HL-60 (cell line): ENCODE data around the gene BMP2K.
A peak's percentile ranks its signal among the peaks of the same experiment; 100 is the strongest.

Experiments used
- DNase-seq, 2 experiments: peaks; one replicate each; pipeline ENCODE4 v3.0.0-alpha.2; 2010 to 2020; ENCODE audit warnings: low read depth in 1 of 2, low spot score in 1 of 2
- H3K27ac ChIP-seq: fragments of 250-450 bp; sonication (Bioruptor Pico); replicated peaks from 2 replicates; pipeline ENCODE4 v1.5.1; 2020; ENCODE audit warnings: mild to moderate bottlenecking, moderate library complexity
- H3K27me3 ChIP-seq: fragments of 250-450 bp; sonication (Bioruptor Pico); 2 replicates; pipeline ENCODE4 v1.5.1; 2021; ENCODE audit warnings: mild to moderate bottlenecking, moderate library complexity; ENCODE audit not compliant: insufficient read depth, poor library complexity, severe bottlenecking
- H3K4me3 ChIP-seq: replicated peaks from 2 replicates; pipeline ENCODE4 v1.5.1; 2011; ENCODE audit warnings: mild to moderate bottlenecking, control low read depth, low read length; ENCODE audit not compliant: insufficient read depth
- GABPA ChIP-seq: IDR thresholded peaks from 2 replicates; pipeline ENCODE4 v1.6.1; 2012; ENCODE audit warnings: low read depth
- POLR2AphosphoS5 ChIP-seq: IDR thresholded peaks from 2 replicates; pipeline ENCODE4 v1.6.1; 2012; ENCODE audit warnings: low read depth
- SPI1 ChIP-seq: IDR thresholded peaks from 2 replicates; pipeline ENCODE4 v1.6.1; 2012; ENCODE audit warnings: low read depth, mild to moderate bottlenecking, borderline replicate concordance
- TF ChIP-seq, protein P1 (sequence below): IDR thresholded peaks from one replicate; pipeline ENCODE4 v1.5.1; 2011; ENCODE audit warnings: low read length, control low read depth, inconsistent platforms; ENCODE audit not compliant: insufficient read depth
- TF ChIP-seq, protein P2 (sequence below): IDR thresholded peaks from 2 replicates; pipeline ENCODE4 v1.6.1; 2012; ENCODE audit warnings: low read depth; ENCODE audit not compliant: insufficient replicate concordance

The BMP2K gene

DNA sequence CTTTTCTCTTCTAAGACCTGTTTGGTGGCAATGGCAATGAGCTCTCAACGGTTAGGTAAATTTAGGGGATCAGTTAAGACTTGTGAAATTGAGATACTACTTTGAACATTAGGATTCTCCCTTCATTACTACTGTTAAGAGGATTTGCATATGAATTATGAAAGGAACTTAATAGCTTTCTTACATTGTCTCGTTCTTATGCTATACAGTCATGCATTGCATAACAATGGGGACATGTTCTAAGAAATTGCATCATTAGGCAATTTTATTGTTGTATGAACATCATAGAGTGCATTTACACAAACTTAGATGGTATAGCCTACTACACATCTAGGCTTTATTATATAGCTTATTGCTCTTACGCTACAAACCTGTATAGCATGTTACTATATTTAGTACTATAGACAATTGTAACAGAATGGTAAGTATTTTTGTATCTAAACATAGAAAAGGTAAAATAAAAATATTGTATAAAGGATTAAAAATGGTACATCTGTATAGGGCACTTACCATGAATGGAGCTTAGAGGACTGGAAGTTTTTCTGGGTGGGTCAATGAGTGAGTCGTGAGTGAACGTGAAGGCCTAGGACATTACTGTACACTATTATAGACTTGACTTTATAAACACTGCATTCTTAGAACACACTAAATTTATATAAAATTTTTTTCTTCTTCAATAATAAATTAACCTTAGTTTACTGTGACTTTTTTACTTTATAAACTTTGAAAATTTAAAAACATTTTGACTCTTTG lies 100.6 kb downstream of the BMP2K start:
- DNase-seq = peak in 1 of 2 experiments; percentile 48
- H3K27ac ChIP-seq = no peak overlapping the region
- H3K27me3 ChIP-seq = no peaks in the 10 kb centered on the region
- TF ChIP-seq, protein P1, sequence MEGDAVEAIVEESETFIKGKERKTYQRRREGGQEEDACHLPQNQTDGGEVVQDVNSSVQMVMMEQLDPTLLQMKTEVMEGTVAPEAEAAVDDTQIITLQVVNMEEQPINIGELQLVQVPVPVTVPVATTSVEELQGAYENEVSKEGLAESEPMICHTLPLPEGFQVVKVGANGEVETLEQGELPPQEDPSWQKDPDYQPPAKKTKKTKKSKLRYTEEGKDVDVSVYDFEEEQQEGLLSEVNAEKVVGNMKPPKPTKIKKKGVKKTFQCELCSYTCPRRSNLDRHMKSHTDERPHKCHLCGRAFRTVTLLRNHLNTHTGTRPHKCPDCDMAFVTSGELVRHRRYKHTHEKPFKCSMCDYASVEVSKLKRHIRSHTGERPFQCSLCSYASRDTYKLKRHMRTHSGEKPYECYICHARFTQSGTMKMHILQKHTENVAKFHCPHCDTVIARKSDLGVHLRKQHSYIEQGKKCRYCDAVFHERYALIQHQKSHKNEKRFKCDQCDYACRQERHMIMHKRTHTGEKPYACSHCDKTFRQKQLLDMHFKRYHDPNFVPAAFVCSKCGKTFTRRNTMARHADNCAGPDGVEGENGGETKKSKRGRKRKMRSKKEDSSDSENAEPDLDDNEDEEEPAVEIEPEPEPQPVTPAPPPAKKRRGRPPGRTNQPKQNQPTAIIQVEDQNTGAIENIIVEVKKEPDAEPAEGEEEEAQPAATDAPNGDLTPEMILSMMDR = no peak
- H3K4me3 ChIP-seq = no peak overlapping the region

DNA sequence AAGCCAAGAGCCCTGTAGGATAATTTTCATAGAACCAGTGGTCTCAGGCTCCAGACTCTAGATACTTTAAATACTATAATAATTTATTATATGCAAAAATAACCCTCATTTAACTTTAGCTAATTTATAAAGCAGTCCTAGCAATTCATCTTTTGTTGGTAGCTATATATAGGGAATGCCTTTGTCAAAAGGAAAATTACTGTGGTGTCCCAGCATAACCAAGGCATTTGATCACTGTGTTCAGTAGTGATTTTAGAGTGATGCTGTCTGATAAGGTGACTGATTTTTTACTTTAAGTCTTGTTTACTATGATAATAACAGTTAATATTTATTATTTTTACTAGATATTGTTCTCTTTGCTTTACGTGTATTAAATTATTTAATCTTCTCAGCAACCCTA lies 101.9 kb downstream of the BMP2K start:
- H3K27me3 ChIP-seq = no peaks in the 10 kb centered on the region
- no peak overlapping the region for H3K27ac ChIP-seq
- TF ChIP-seq, protein P2, sequence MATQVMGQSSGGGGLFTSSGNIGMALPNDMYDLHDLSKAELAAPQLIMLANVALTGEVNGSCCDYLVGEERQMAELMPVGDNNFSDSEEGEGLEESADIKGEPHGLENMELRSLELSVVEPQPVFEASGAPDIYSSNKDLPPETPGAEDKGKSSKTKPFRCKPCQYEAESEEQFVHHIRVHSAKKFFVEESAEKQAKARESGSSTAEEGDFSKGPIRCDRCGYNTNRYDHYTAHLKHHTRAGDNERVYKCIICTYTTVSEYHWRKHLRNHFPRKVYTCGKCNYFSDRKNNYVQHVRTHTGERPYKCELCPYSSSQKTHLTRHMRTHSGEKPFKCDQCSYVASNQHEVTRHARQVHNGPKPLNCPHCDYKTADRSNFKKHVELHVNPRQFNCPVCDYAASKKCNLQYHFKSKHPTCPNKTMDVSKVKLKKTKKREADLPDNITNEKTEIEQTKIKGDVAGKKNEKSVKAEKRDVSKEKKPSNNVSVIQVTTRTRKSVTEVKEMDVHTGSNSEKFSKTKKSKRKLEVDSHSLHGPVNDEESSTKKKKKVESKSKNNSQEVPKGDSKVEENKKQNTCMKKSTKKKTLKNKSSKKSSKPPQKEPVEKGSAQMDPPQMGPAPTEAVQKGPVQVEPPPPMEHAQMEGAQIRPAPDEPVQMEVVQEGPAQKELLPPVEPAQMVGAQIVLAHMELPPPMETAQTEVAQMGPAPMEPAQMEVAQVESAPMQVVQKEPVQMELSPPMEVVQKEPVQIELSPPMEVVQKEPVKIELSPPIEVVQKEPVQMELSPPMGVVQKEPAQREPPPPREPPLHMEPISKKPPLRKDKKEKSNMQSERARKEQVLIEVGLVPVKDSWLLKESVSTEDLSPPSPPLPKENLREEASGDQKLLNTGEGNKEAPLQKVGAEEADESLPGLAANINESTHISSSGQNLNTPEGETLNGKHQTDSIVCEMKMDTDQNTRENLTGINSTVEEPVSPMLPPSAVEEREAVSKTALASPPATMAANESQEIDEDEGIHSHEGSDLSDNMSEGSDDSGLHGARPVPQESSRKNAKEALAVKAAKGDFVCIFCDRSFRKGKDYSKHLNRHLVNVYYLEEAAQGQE = no peak
- TF ChIP-seq POLR2AphosphoS5 (no peak), GABPA (no peak), SPI1 (no peak)
- TF ChIP-seq, protein P1 = no peak
- no peak overlapping the region for H3K4me3 ChIP-seq
- DNase-seq = no peak

DNA sequence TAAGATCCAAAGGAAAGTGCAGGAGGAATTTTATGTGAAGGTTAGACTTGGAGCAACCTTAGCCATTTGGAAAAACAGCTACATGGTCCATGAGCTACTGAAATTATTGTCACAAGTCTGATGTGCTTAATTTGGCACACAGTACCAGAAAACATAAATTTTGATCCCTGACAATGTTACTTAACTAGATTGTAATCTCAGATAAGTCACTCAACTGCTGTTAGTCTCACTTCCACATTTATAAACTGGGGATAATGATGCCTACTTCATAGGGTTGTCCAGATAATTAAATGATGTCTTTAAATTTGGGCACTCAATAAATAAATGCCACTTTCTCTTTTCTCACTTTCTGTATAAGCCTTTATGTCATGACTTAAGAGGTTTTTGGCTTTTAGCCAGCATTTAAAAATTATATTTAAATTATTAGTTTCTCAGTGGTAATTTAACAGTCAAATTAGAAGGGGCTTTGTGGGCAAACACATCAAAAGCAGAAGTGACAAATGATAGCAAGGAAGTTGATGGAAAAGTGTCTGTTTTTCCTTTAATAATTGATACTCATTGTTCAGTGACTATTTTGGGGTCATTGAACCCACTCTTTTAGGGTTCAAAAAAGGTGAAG lies 104.8 kb downstream of the BMP2K start:
- Histone ChIP-seq H3K27ac (no peak overlapping the region), H3K27me3 (no peaks in the 10 kb centered on the region), H3K4me3 (no peak overlapping the region)
- no peak for DNase-seq
- no peak for TF ChIP-seq GABPA
- peak; percentile 36 for TF ChIP-seq SPI1

DNA sequence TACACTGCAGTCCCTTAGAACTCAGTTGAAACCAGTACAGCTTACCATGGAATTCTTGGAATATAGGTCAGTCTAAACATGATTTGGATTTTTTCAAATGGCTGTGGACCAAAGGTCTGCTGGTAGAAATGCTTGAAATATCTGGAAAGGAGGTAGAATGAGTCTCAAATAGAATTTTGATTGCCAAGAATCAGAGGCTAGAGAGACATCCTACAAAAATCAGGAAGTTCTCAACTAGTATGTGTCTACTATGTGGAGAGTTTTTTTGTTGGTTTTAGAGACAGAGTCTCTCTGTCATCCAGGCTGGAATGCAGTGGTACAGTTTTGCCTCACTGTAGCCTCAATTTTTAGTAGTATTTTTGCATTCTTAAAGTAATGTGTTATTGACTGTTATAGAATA lies 109.4 kb downstream of the BMP2K start:
- H3K4me3 ChIP-seq = no peak overlapping the region
- no peak for DNase-seq

More for the DNA sequence above, 109.4 kb downstream of the BMP2K start:
- H3K27me3 ChIP-seq = no peaks in the 10 kb centered on the region
- H3K27ac ChIP-seq = no peak overlapping the region
- TF ChIP-seq, protein P1 = no peak
- TF ChIP-seq, protein P2 = no peak
- TF ChIP-seq SPI1 = no peak
- TF ChIP-seq POLR2AphosphoS5 = no peak
- TF ChIP-seq GABPA = no peak
